ENCODE data around the gene ADIRF.
"Not testable (repeated sequence)": the region's sequence is repeated elsewhere in the genome, so short reads cannot be mapped to it uniquely, and the experiment has no call there.

ADIRF gene

DNA sequence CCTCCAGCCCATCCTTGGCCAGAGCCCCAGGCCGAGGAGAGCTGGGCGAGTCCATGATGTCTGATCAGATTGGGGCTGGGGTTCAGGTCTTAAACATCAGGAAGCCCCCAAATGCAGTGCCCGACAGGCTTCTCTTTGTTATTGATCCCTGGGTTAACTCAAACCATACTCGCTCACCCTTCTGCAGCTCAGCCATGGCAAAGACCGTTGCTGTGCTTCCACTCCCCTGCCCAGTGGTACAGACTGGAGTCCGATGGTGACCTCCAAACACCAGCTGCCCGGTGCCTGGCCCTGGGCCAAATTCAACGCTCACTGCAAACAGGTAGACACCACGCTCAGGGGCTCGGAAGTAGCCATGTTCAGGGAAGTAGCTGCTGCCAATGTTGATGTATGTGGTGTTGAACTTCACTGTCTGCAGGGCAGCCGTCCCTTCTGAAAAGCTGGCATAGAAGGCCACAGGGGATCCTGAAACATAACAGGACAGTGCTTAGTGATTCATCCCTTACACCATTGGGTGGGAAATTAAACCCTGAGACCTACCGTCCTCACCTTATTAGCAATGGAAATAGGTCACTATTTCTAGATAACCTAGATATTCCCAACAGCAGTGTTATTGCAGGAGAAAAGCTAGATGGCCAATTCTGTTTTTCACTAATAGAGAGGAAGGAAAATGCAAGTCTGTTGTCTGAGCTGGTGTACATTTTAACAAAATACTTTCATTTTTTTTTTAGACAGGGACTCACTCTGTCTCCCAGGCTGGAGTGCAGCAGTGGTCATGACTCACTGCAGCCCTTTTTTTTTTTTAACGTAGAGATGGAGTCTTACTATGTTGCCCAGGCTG lies 31.4 kb upstream of the ADIRF start:
- TF ChIP-seq, protein P1, sequence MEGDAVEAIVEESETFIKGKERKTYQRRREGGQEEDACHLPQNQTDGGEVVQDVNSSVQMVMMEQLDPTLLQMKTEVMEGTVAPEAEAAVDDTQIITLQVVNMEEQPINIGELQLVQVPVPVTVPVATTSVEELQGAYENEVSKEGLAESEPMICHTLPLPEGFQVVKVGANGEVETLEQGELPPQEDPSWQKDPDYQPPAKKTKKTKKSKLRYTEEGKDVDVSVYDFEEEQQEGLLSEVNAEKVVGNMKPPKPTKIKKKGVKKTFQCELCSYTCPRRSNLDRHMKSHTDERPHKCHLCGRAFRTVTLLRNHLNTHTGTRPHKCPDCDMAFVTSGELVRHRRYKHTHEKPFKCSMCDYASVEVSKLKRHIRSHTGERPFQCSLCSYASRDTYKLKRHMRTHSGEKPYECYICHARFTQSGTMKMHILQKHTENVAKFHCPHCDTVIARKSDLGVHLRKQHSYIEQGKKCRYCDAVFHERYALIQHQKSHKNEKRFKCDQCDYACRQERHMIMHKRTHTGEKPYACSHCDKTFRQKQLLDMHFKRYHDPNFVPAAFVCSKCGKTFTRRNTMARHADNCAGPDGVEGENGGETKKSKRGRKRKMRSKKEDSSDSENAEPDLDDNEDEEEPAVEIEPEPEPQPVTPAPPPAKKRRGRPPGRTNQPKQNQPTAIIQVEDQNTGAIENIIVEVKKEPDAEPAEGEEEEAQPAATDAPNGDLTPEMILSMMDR (IDR thresholded peaks at IDR 0.05; ENCODE audit: unreplicated experiment in 3 of 3): no peak
- Mint-ChIP-seq H3K4me3 (no peak overlapping the region), H3K36me3 (ENCODE audit: low read depth) (peaks cover 9% of the 10 kb centered on the region), H3K27ac (no peak overlapping the region), H3K4me1 (peaks cover 4% of the 10 kb centered on the region), H3K27me3 (ENCODE audit: low read depth) (peaks cover 7% of the 10 kb centered on the region), H3K9me3 (no peaks in the 10 kb centered on the region)

DNA sequence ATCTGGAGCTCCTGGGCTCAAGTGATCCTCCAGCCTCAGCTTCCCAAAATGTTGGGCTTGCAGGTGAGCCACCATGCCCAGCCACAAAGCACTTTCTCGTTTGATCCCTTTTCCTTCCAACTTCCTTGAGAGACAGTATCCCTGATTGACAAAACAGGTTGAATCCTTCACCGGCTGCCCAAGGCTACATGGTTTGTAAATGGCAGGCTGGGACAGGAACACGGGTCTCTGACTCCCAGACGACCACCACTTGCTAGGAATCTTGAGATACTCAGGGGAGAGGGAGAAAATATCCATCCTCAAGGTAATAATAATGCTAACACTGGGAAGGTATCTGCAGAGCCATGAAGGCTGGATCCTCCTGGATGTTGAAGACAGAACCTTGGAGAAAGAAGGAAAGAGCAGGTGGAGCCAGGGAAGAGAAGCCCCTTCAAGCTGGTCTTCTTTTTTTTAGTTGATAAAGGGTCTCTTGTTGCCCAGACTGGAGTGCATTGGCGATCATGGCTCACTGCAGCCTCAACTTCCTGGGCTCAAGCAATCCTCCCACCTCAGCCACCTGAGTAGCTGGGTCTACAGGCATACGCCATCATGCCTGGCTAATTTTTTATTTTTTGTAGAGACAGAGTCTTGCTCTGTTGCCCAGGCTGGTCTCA lies 30.7 kb upstream of the ADIRF start:
- TF ChIP-seq, protein P1 (IDR thresholded peaks at IDR 0.05; ENCODE audit: unreplicated experiment in 3 of 3): no peak
- peaks cover 7% of the 10 kb centered on the region for H3K27me3 Mint-ChIP-seq (ENCODE audit: low read depth)
- H3K27ac Mint-ChIP-seq: no peak overlapping the region
- H3K9me3 Mint-ChIP-seq: no peaks in the 10 kb centered on the region
- H3K4me1 Mint-ChIP-seq: peaks cover 4% of the 10 kb centered on the region
- H3K4me3 Mint-ChIP-seq: peak overlapping the region in 2 of 3 experiments; percentile 27 to 62
- peaks cover 4% of the 10 kb centered on the region for H3K36me3 Mint-ChIP-seq (ENCODE audit: low read depth)

DNA sequence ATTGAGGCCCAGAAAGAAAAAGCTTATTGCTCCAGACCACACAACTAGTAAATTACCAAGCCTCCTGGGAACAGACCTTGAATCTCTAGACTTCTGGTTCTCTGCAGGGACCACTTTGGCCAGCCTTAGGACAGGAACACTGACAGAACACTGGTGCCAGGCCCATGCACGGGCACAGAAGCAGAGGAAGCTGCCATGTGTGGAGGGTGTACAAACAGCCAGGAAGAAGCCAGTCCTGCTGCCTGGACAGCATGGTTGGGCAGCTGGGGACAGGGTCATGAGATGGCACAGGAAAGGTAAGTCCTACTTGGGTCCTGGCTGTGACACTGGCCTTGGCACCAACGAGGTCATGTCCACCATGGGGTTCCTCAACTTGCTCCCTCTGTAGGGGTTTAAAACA lies 30.0 kb upstream of the ADIRF start:
- peaks cover 4% of the 10 kb centered on the region for H3K4me1 Mint-ChIP-seq
- TF ChIP-seq, protein P1 (IDR thresholded peaks at IDR 0.05; ENCODE audit: unreplicated experiment in 3 of 3): no peak

DNA sequence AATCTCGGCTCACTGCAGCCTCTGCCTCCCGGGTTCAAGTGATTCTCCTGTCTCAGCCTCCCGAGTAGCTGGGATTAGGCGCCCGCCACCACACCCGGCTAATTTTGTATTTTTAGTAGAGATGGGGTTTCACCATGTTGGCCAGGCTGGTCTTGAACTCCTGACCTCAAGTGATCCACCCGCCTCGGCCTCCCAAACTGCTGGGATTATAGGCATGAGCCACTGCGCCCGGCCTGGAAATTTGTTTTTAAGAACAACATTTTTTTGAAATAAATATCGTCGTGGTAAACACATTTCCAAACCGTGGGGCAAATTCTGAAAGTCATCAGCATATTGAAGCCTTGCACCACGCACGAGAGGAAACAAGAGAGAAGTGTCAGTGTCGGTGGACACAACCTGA lies 28.2 kb upstream of the ADIRF start:
- not testable (repeated sequence) for H3K4me3 Mint-ChIP-seq; H3K9me3 Mint-ChIP-seq; H3K36me3 Mint-ChIP-seq (ENCODE audit: low read depth); H3K27ac Mint-ChIP-seq; H3K27me3 Mint-ChIP-seq (ENCODE audit: low read depth)
- H3K4me1 Mint-ChIP-seq: peaks cover 10% of the 10 kb centered on the region

More for the DNA sequence above, 30.0 kb upstream of the ADIRF start:
- Mint-ChIP-seq H3K36me3 (ENCODE audit: low read depth) (peaks cover 4% of the 10 kb centered on the region), H3K27ac (no peak overlapping the region), H3K4me3 (no peak overlapping the region), H3K27me3 (ENCODE audit: low read depth) (peaks cover 7% of the 10 kb centered on the region), H3K9me3 (no peaks in the 10 kb centered on the region)

DNA sequence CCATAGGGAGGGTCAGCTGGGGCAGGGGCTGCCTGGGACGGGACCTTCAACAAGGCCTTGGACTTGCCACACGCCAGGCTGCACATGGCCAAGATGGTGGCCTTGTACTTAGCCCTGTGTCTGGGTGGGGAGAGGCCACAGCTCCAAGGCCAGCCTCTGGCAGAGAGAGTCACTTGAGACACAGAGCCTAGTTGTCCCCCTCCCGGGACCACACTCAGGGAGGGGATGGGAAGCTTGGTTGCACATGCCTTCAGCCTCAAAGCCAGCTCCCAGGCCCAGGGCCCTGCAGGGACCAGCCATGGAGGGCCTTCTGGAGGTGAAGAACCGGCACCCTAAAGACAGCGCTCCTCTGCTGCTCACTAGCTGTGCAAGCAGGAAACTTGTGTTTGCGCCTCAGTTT lies 27.6 kb upstream of the ADIRF start:
- Mint-ChIP-seq H3K4me1 (peaks cover 13% of the 10 kb centered on the region), H3K4me3 (no peak overlapping the region), H3K9me3 (no peaks in the 10 kb centered on the region), H3K27me3 (ENCODE audit: low read depth) (peaks cover 4% of the 10 kb centered on the region), H3K27ac (no peak overlapping the region), H3K36me3 (ENCODE audit: low read depth) (peaks cover 4% of the 10 kb centered on the region)
- TF ChIP-seq, protein P1 (IDR thresholded peaks at IDR 0.05; ENCODE audit: unreplicated experiment in 3 of 3): no peak

DNA sequence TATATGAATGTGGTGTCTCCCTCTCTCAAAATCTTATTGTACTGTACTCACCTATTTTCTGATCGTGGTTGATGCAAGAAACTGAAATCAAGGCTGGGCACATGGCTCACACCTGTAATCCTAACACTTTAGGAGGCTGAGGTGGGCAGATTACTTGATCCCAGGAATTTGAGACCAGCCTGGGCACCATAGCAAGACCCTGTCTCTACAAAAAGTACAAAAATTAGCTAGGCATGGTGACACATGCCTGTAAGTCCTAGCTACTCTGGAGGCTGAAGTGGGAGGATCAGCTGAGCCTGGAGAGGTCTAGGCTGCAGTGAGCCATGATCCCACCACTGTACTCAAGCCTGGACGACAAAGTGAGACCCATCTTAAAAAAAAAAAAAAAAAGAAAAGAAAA lies 26.9 kb upstream of the ADIRF start:
- Mint-ChIP-seq H3K9me3 (no peaks in the 10 kb centered on the region), H3K4me1 (peaks cover 16% of the 10 kb centered on the region), H3K4me3 (no peak overlapping the region), H3K27me3 (ENCODE audit: low read depth) (peaks cover 4% of the 10 kb centered on the region), H3K36me3 (ENCODE audit: low read depth) (no peaks in the 10 kb centered on the region), H3K27ac (no peak overlapping the region)
- TF ChIP-seq, protein P1 (IDR thresholded peaks at IDR 0.05; ENCODE audit: unreplicated experiment in 3 of 3): no peak

Data from nephron (organoid).